ENCODE data around the gene ACTL10. TPM values are rescaled to one million over a fixed set of nuclear protein-coding genes. Genes with fewer than 3 reads are reported as not detected.

ACTL10 gene
- polyA plus RNA-seq, 6 donors from 2014 or later, result 1.2 to 4.8 (median 3.7) TPM; not detected in 1

GRCh38 chr20:33653218-33653899 lies 13.4 kb upstream of the ACTL10 start:
- H3K9me3 Mint-ChIP-seq, result no peaks in the 10 kb centered on the region
- no peaks in the 10 kb centered on the region for H3K27me3 Mint-ChIP-seq
- H3K27ac Mint-ChIP-seq, result peak overlapping the region in 3 of 6 donors; percentile 19 to 83 (median 47)
- H3K4me1 Mint-ChIP-seq, result peaks cover 0 to 8% (median 6%) of the 10 kb centered on the region in 3 donors
- peak; percentile 45 for DNase-seq
- no peaks in the 10 kb centered on the region for H3K36me3 Mint-ChIP-seq
- no peak overlapping the region for H3K4me3 Mint-ChIP-seq
- peak; percentile 71 to 82 for ATAC-seq (ENCODE audit: low read depth in 2 of 2)

GRCh38 chr20:33653900-33654596 lies 12.7 kb upstream of the ACTL10 start:
- Mint-ChIP-seq H3K4me3 (peak overlapping the region in 1 of 8 donors; percentile 63), H3K27ac (peak overlapping the region in 2 of 6 donors; percentile 47 to 56)

GRCh38 chr20:33654680-33655161 lies 12.0 kb upstream of the ACTL10 start:
- no peak for DNase-seq
- no peak for ATAC-seq (ENCODE audit: low read depth in 2 of 2)
- Mint-ChIP-seq H3K27ac (no peak overlapping the region), H3K4me3 (no peak overlapping the region), H3K27me3 (no peaks in the 10 kb centered on the region), H3K4me1 (peaks cover 0 to 8% (median 6%) of the 10 kb centered on the region in 3 donors), H3K9me3 (no peaks in the 10 kb centered on the region), H3K36me3 (no peaks in the 10 kb centered on the region)

More at GRCh38 chr20:33653900-33654596, 12.7 kb upstream of the ACTL10 start:
- no peaks in the 10 kb centered on the region for H3K9me3 Mint-ChIP-seq
- peaks cover 0 to 8% (median 6%) of the 10 kb centered on the region in 3 donors for H3K4me1 Mint-ChIP-seq
- H3K27me3 Mint-ChIP-seq, result no peaks in the 10 kb centered on the region
- ATAC-seq (ENCODE audit: low read depth in 2 of 2), result no peak
- DNase-seq, result no peak
- no peaks in the 10 kb centered on the region for H3K36me3 Mint-ChIP-seq

GRCh38 chr20:33655164-33655563 lies 11.6 kb upstream of the ACTL10 start:
- ATAC-seq (ENCODE audit: low read depth in 2 of 2) (no peak), DNase-seq (no peak)
- Mint-ChIP-seq H3K4me1 (peaks cover 0 to 8% (median 6%) of the 10 kb centered on the region in 3 donors), H3K4me3 (no peak overlapping the region), H3K27me3 (no peaks in the 10 kb centered on the region), H3K9me3 (no peaks in the 10 kb centered on the region), H3K27ac (no peak overlapping the region), H3K36me3 (no peaks in the 10 kb centered on the region)

GRCh38 chr20:33656010-33656782 lies 10.5 kb upstream of the ACTL10 start:
- Mint-ChIP-seq H3K36me3 (no peaks in the 10 kb centered on the region), H3K4me1 (peaks cover 0 to 8% (median 6%) of the 10 kb centered on the region in 3 donors), H3K9me3 (no peaks in the 10 kb centered on the region), H3K4me3 (no peak overlapping the region), H3K27me3 (no peaks in the 10 kb centered on the region), H3K27ac (peak overlapping the region in 3 of 6 donors; percentile 5 to 94 (median 11))
- ATAC-seq (ENCODE audit: low read depth in 2 of 2) (no peak), DNase-seq (no peak)

GRCh38 chr20:33656783-33657703 lies 9.7 kb upstream of the ACTL10 start:
- Mint-ChIP-seq H3K27ac (peak overlapping the region in 1 of 6 donors; percentile 5), H3K4me3 (no peak overlapping the region), H3K27me3 (no peaks in the 10 kb centered on the region), H3K9me3 (no peaks in the 10 kb centered on the region), H3K4me1 (peaks cover 0 to 8% (median 6%) of the 10 kb centered on the region in 3 donors), H3K36me3 (no peaks in the 10 kb centered on the region)
- ATAC-seq (ENCODE audit: low read depth in 2 of 2) (no peak), DNase-seq (no peak)

- H3K36me3 Mint-ChIP-seq, result no peaks in the 10 kb centered on the region
- H3K9me3 Mint-ChIP-seq, result no peaks in the 10 kb centered on the region
- no peaks in the 10 kb centered on the region for H3K27me3 Mint-ChIP-seq
- DNase-seq (no peak), ATAC-seq (ENCODE audit: low read depth in 2 of 2) (no peak)
- peak overlapping the region in 1 of 6 donors; percentile 56 for H3K27ac Mint-ChIP-seq
- H3K4me3 Mint-ChIP-seq, result no peak overlapping the region
- peaks cover 0 to 11% (median 10%) of the 10 kb centered on the region in 3 donors for H3K4me1 Mint-ChIP-seq
These were observed 9.0 kb upstream of the ACTL10 start for GRCh38 chr20:33657704-33658095.

- H3K27ac Mint-ChIP-seq, result no peak overlapping the region
- ATAC-seq (ENCODE audit: low read depth in 2 of 2) (no peak), DNase-seq (no peak)
- no peaks in the 10 kb centered on the region for H3K27me3 Mint-ChIP-seq
- no peak overlapping the region for H3K4me3 Mint-ChIP-seq
- no peaks in the 10 kb centered on the region for H3K36me3 Mint-ChIP-seq
- peaks cover 0 to 10% (median 8%) of the 10 kb centered on the region in 3 donors for H3K4me1 Mint-ChIP-seq
- no peaks in the 10 kb centered on the region for H3K9me3 Mint-ChIP-seq
These were observed 8.2 kb upstream of the ACTL10 start for GRCh38 chr20:33658510-33658909.

- Mint-ChIP-seq H3K27ac (no peak overlapping the region), H3K36me3 (no peaks in the 10 kb centered on the region), H3K27me3 (no peaks in the 10 kb centered on the region), H3K9me3 (no peaks in the 10 kb centered on the region), H3K4me3 (no peak overlapping the region), H3K4me1 (peaks cover 0 to 10% (median 9%) of the 10 kb centered on the region in 3 donors)
- DNase-seq (no peak), ATAC-seq (ENCODE audit: low read depth in 2 of 2) (no peak)
These were observed 7.8 kb upstream of the ACTL10 start for GRCh38 chr20:33658929-33659328.

GRCh38 chr20:33659341-33660034 lies 7.3 kb upstream of the ACTL10 start:
- Mint-ChIP-seq H3K9me3 (no peaks in the 10 kb centered on the region), H3K4me1 (peaks cover 4 to 16% (median 14%) of the 10 kb centered on the region in 3 donors)
- no peak for ATAC-seq (ENCODE audit: low read depth in 2 of 2)

GRCh38 chr20:33660035-33660684 lies 6.6 kb upstream of the ACTL10 start:
- H3K27ac Mint-ChIP-seq, result peak overlapping the region in 1 of 6 donors; percentile 51
- H3K4me3 Mint-ChIP-seq, result no peak overlapping the region
- ATAC-seq (ENCODE audit: low read depth in 2 of 2), result no peak
- no peaks in the 10 kb centered on the region for H3K9me3 Mint-ChIP-seq
- DNase-seq, result no peak
- H3K4me1 Mint-ChIP-seq, result peaks cover 9 to 22% (median 20%) of the 10 kb centered on the region in 3 donors
- H3K36me3 Mint-ChIP-seq, result no peaks in the 10 kb centered on the region
- no peaks in the 10 kb centered on the region for H3K27me3 Mint-ChIP-seq

More at GRCh38 chr20:33659341-33660034, 7.3 kb upstream of the ACTL10 start:
- H3K27me3 Mint-ChIP-seq, result no peaks in the 10 kb centered on the region
- H3K27ac Mint-ChIP-seq, result peak overlapping the region in 1 of 6 donors; percentile 51
- no peak for DNase-seq
- no peak overlapping the region for H3K4me3 Mint-ChIP-seq
- H3K36me3 Mint-ChIP-seq, result no peaks in the 10 kb centered on the region

GRCh38 chr20:33660685-33661058 lies 6.1 kb upstream of the ACTL10 start:
- no peak for DNase-seq
- no peaks in the 10 kb centered on the region for H3K36me3 Mint-ChIP-seq
- peaks cover 9 to 25% (median 22%) of the 10 kb centered on the region in 3 donors for H3K4me1 Mint-ChIP-seq
- ATAC-seq (ENCODE audit: low read depth in 2 of 2), result no peak
- H3K27ac Mint-ChIP-seq, result no peak overlapping the region
- H3K27me3 Mint-ChIP-seq, result no peaks in the 10 kb centered on the region
- peak overlapping the region in 1 of 8 donors; percentile 47 for H3K4me3 Mint-ChIP-seq
- H3K9me3 Mint-ChIP-seq, result no peaks in the 10 kb centered on the region

Data from naive B cell (primary cell).